ENCODE measurements around the gene EXOC6B. TPM values are rescaled to one million over a fixed set of nuclear protein-coding genes. Genes with fewer than 3 reads are reported as not detected.
"Not testable (repeated sequence)": the region's sequence is repeated elsewhere in the genome, so short reads cannot be mapped to it uniquely, and the experiment has no call there.

Gene EXOC6B
- total RNA-seq, 3 donors from 2014 or later, result 32.2 to 49.2 (median 37.0) TPM

GRCh38 chr2:72544554-72544953 is 281.3 kb downstream of the EXOC6B start:
- DNase-seq (ENCODE audit: low spot score in 2 of 2), result no peak
- no peaks in the 10 kb centered on the region for H3K9me3 ChIP-seq
- H3K27ac ChIP-seq, result no peak overlapping the region
- H3K4me1 ChIP-seq, result no peaks in the 10 kb centered on the region
- no peak overlapping the region for H3K4me3 ChIP-seq
- intact Hi-C loops (cut with DNase I; ENCODE audit: low total_unique reads), result no loop called here
- no peaks in the 10 kb centered on the region for H3K27me3 ChIP-seq
- no peak for TF ChIP-seq POLR2AphosphoS5 (IDR thresholded peaks at IDR 0.05)
- TF ChIP-seq POLR2A (IDR thresholded peaks at IDR 0.05), result no peak
- no peak for TF ChIP-seq CTCF (IDR thresholded peaks at IDR 0.05)
- no peaks in the 10 kb centered on the region for H3K36me3 ChIP-seq

- H3K27me3 ChIP-seq, result no peaks in the 10 kb centered on the region
- intact Hi-C loops (cut with DNase I; ENCODE audit: low total_unique reads), result no loop called here
- no peak for DNase-seq (ENCODE audit: low spot score in 2 of 2)
- no peaks in the 10 kb centered on the region for H3K36me3 ChIP-seq
- no peak overlapping the region for H3K4me3 ChIP-seq
- TF ChIP-seq POLR2AphosphoS5 (IDR thresholded peaks at IDR 0.05) (no peak), POLR2A (IDR thresholded peaks at IDR 0.05) (no peak), CTCF (IDR thresholded peaks at IDR 0.05) (no peak)
- H3K9me3 ChIP-seq, result no peaks in the 10 kb centered on the region
- no peak overlapping the region for H3K27ac ChIP-seq
- H3K4me1 ChIP-seq, result no peaks in the 10 kb centered on the region
Observed at GRCh38 chr2:72543497-72544216, 282.2 kb downstream of the EXOC6B start.

- DNase-seq (ENCODE audit: low spot score in 2 of 2), result no peak
- TF ChIP-seq CTCF (IDR thresholded peaks at IDR 0.05) (no peak), POLR2A (IDR thresholded peaks at IDR 0.05) (no peak), POLR2AphosphoS5 (IDR thresholded peaks at IDR 0.05) (no peak)
Observed at GRCh38 chr2:72539071-72539552, 286.7 kb downstream of the EXOC6B start.

GRCh38 chr2:72538486-72538885 is 287.3 kb downstream of the EXOC6B start:
- intact Hi-C loops (cut with DNase I; ENCODE audit: low total_unique reads), result no loop called here
- Histone ChIP-seq H3K4me3 (no peak overlapping the region), H3K4me1 (no peaks in the 10 kb centered on the region), H3K27me3 (no peaks in the 10 kb centered on the region), H3K27ac (no peak overlapping the region), H3K36me3 (no peaks in the 10 kb centered on the region), H3K9me3 (no peaks in the 10 kb centered on the region)
- DNase-seq (ENCODE audit: low spot score in 2 of 2), result no peak
- no peak for TF ChIP-seq POLR2A (IDR thresholded peaks at IDR 0.05)
- TF ChIP-seq POLR2AphosphoS5 (IDR thresholded peaks at IDR 0.05), result no peak
- TF ChIP-seq CTCF (IDR thresholded peaks at IDR 0.05), result no peak

More at GRCh38 chr2:72539071-72539552, 286.7 kb downstream of the EXOC6B start:
- H3K36me3 ChIP-seq, result no peaks in the 10 kb centered on the region
- no peaks in the 10 kb centered on the region for H3K4me1 ChIP-seq
- H3K9me3 ChIP-seq, result no peaks in the 10 kb centered on the region
- no peaks in the 10 kb centered on the region for H3K27me3 ChIP-seq
- H3K27ac ChIP-seq, result no peak overlapping the region
- H3K4me3 ChIP-seq, result no peak overlapping the region
- intact Hi-C loops (cut with DNase I; ENCODE audit: low total_unique reads), result no loop called here

GRCh38 chr2:72535586-72535985 is 290.2 kb downstream of the EXOC6B start:
- DNase-seq (ENCODE audit: low spot score in 2 of 2); H3K27me3 ChIP-seq; H3K36me3 ChIP-seq; H3K4me1 ChIP-seq; H3K4me3 ChIP-seq; H3K9me3 ChIP-seq; intact Hi-C loops (cut with DNase I; ENCODE audit: low total_unique reads); H3K27ac ChIP-seq: not testable (repeated sequence)
